ENCODE data around the gene CTNNA1.

- TF ChIP-seq CTCF (optimal IDR thresholded peaks at IDR 0.05 in 1 of 3, IDR thresholded peaks at IDR 0.05 in 1 of 3, conservative IDR thresholded peaks at IDR 0.05 in 1 of 3; ENCODE audit: extremely low read depth in 1 of 3, insufficient read depth in 2 of 3, low read length in 3 of 3) (no peak), EZH2 (IDR thresholded peaks at IDR 0.05; ENCODE audit: low read length) (no peak)
Measured at GRCh38 chr5:138953387-138954256, 200.4 kb downstream of the CTNNA1 start.

Data from keratinocyte (primary cell).